ENCODE results near the gene NCLN.
"Not testable (repeated sequence)": the region's sequence is repeated elsewhere in the genome, so short reads cannot be mapped to it uniquely, and the experiment has no call there.

NCLN gene

DNA sequence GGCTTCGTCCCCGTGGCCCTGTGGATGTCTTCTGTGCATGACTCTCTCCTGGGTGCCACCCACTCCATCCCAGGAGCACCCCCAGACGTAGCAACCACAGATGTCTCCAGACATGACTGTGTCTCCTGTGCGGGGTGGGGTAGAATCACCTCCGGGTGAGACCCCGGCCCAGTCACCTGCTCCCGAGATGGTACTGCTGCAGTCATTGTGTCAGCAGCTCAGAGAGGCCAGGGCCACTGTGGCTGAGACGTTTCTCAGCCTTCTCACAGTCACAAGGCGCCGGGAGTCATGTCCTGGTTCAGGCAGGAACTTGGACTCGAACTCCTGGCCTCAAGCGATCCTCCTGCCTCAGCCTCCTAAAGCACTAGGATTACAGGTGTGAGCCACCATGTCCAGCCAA, 16.6 kb downstream of the NCLN start:
- DNase-seq = no peak

DNA sequence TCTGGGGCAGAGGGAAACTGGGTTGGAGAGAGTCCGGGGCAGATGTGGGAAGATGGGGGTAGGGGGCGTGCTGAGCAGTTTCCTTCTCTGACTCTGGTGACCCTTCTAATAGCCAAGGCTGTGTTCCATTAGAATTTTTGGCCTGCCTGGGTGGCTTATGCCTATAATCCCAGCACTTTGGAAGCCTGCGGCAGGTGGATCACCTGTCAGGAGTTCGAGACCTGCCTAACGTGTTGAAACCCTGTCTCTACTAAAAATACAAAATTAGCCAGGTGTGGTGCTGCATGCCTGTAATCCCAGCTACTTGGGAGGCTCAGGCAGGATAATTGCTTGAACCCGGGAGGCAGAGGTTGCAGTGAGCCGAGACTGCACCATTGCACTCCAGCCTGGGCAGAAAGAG, 17.2 kb downstream of the NCLN start:
- not testable (repeated sequence) for DNase-seq

DNA sequence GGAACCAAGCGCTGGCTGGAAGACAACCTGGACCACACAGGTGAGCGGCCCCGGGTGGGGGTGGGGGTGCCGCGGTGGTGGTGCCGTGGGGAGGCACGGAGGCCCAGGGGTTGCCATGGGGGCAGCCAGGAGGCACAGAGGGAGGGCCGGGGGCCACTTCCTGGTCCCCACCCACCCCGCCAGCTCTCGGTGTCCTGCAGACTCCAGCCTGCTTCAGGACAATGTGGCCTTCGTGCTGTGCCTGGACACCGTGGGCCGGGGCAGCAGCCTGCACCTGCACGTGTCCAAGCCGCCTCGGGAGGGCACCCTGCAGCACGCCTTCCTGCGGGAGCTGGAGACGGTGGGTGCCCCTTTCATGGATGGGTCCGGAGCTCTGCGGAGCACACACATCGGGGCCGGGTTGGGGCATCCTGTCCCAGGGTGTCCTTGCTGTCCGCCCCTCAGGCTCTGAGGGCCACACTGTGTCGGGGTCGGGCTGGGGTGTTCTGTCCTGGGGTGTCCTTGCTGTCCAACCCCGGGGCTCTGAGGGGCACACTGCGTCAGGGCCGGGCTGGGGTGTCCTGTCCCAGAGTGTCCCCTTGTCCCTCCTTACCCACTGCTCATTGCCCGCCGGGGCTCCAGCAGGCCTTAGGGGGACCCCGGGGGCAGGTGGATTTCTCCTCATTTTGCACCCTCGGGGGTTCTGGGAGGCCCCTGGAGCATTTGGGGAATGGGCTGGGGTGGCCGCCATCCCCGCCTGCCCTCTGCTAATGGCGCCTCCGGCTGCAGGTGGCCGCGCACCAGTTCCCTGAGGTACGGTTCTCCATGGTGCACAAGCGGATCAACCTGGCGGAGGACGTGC, 18.3 kb downstream of the NCLN start:
- no peak for DNase-seq

DNA sequence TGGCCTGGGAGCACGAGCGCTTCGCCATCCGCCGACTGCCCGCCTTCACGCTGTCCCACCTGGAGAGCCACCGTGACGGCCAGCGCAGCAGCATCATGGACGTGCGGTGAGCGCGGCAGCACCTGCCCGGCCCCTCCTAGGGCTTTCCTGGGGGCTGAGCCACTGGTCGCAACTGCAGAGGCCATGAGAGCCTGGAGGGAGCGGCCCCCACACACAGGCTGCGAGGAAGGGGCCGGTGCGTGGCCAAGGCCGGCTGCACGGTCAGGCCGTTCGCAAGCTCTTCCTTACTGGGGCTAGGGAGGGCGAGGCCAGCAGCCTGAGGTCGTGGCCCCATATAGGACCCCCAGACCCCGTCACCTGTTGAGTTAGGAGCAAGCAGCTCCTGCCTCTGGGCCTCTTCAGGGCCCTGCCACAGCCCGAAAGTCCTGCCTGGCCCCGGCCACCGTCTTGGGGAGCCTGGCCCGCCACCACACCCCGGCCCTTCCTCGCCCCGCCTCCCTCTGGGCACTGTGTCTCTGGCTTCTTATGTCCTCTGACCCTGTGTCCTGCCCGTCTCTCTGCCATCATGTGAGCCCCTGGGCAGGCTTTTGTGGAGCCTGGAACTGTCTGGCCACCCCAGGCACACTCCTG, 19.0 kb downstream of the NCLN start:
- DNase-seq = no peak

DNA sequence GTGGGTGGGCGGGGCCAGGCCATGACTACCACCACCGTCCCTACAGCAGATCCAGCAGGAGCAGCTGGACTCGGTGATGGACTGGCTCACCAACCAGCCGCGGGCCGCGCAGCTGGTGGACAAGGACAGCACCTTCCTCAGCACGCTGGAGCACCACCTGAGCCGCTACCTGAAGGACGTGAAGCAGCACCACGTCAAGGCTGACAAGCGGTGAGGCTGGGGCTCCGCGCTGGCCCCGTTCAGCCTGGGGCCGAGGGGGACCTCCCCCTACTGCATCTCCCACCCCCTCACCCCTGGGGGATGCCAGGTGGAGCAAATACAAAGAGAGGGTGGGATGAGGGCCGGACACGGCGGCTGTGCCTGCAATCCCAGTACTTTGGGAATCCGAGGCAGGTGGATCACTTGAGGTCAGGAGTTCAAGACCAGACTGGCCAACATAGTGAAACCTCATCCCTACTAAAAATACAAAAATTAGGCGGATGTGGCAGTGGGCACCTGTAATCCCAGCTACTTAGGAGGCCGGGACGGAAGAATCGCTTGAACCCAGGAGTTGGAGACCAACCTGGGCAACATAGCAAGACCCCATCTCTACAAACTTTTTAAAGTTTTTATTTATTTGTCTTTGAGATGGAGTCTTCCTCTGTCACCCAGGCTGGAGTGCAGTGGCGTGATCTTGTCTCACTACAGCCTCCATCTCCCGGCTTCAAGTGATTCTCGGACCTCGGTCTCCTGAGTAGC, 20.7 kb downstream of the NCLN start:
- DNase-seq = no peak

DNA sequence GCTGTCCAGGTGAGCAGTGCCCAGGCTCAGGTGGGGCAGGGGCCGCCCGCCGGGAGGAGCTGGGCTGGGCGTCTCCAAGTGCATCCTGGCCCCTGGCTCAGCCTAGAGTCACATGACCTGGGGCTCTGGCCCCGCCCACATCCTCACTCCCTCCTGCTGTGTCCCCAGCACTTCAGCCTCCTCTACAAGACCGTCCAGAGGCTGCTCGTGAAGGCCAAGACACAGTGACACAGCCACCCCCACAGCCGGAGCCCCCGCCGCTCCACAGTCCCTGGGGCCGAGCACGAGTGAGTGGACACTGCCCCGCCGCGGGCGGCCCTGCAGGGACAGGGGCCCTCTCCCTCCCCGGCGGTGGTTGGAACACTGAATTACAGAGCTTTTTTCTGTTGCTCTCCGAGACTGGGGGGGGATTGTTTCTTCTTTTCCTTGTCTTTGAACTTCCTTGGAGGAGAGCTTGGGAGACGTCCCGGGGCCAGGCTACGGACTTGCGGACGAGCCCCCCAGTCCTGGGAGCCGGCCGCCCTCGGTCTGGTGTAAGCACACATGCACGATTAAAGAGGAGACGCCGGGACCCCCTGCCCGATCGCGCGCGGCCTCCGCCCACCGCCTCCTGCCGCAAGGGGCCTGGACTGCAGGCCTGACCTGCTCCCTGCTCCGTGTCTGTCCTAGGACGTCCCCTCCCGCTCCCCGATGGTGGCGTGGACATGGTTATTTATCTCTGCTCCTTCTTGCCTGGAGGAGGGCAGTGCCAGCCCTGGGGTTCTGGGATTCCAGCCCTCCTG, 21.9 kb downstream of the NCLN start:
- DNase-seq = no peak

DNA sequence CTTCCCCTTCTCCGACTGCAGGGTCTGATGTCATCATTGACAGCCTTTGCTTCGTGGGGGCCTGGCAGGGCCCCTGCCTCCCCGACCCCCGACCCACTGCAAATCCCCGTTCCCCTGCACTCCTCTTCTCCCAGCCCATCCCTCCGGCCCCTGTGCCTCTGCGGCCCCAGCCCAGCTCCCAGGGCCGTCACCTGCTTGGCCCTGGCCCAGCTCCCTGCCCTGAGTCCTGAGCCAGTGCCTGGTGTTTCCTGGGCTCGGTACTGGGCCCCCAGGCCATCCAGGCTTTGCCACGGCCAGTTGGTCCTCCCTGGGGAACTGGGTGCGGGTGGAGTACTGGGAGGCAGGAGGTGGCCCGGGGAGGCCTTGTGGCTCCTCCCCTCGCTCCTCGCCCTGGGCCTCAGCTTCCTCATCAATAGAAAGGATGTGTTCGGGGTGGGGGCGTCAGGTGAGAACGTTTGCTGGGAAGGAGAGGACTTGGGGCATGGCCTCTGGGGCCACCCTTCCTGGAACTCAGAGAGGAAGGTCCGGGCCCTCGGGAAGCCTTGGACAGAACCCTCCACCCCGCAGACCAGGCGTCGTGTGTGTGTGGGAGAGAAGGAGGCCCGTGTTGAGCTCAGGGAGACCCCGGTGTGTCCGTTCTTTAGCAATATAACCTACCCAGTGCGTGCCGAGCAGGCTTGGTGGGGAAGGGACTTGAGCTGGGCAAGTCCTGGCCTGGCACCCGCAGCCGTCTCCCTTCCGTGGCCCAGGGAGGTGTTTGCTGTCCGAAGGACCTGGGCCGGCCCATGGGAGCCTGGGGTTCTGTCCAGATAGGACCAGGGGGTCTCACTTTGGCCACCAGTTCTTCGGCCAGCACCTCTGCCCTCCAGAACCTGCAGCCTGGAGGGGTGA, 22.8 kb downstream of the NCLN start:
- DNase-seq = no peak

DNA sequence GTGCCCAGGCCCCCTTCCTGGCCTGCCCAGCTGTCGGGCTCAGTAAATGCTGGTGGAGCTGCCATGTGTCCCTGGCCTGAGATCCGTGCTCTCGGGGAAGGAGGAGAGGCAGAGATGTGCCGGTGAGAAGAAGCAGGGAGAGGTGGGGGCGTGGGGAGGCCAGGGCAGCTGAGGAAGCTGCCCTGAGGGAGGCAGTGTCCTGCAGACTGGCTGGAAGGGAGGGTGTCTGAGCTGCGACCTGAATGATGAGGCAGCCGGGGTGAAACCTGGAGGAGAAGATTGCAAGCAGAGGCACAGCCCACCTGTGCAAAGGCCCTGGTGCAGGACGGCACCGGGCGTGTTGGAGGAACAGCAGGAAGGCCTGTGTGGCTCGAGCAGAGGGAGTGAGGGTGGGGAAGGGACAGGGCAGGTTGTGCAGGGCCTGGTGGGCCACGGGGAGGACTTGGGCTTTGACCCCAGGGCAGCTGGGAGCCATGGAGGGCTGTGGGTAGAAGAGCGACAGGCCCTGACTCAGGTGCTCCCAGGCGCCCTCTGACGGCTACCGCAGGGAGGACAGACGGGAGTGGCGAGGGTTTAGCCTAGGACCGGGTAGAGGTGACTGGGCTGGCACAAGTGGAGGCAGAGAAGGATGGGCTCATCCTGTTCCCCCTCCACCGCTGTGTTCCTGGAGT, 24.8 kb downstream of the NCLN start:
- peak; percentile 59 for DNase-seq

DNA sequence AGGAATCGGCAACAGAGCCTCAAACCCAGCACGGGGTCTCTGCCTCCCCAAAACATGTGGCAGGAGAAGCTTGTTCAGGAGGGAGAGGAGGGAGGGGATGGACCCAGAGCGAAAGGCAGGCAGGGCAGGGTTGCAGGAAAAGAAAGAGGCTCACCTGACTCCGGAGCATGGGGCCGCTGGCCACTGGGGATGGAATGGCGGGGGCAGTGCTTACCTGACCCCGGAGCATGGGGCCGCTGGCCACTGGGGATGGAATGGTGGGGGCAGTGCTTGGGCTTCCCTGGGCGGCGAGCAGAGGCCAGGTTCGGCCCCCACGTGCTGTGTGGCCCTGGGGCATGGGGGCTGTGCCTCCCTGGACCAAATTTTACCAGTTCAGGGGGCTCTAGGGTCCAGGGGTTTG, 25.5 kb downstream of the NCLN start:
- DNase-seq = no peak

DNA sequence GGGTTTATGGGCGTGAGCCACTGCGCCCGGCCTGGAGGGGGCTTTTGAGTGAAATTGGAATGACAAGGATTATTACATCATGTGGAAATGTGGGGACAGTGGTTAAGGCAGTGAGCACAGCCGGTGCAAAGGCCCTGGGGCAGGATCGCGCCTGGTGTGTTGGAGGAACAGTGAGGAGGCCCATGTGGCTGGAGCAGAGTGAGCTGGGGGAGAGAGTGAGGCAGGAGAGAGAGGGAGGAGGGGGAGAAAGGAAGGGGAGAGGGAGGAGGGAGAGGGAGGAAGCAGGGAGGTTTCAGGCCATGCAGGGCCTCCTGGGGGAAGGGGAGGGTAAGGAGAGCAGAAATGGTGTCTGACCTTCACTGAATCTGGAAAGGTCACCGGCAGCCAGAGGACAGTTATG, 27.4 kb downstream of the NCLN start:
- DNase-seq = no peak

DNA sequence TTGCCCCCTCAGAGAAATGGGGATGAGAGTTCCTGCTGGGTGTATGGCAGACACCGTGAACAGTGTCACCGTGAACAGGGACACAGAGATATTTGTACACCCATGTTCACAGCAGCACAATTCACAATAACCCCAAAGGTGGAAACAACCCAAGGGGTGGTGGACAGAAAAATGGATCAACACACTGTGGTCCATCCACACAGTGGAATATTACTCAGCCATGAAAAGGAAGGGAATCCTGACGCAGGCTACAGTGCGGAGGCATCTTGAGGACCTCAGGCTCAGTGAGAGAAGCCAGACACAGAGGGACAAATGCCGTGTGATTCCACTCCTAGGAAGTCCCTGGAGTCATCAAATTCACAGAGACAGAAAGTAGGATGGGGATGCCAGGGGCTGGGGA, 31.1 kb downstream of the NCLN start:
- no peak for DNase-seq

DNA sequence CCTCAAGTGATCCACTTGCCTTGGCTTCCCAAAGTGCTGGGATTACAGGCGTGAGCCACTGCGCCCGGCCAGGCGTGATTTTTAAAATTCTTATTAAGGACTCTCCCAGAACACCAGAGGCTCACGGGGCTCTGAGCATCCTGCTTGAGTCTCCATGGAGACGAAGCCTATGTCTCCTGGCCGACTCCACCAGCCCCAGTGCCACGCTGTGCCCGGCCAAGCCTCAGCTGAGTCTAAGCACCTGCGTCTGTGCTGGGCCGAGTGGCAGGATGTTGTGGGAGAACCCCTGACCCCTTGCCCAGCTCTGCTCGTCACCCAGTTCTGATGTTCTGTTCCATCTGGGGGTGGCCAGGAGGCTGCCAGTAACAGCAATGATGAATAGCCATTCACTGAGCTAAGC, 34.8 kb downstream of the NCLN start:
- no peak for DNase-seq

DNA sequence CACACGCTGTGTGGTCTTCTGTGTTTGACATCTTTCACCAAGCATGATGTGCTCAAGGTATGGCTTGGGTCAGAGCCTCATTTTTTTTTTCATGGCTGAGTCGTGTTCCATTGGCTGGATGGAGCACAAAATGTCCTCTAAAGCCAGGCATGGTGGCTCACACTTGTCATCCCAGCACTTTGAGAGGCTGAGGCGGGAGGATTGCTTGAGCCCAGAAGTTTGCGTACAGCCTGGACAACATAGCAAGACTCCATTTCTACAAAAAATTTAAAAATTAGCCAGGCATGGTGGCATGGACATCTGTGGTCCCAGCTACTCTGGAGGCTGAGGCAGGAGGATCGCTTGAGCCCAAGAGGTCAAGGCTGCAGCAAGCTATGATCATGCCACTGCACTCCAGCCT, 35.8 kb downstream of the NCLN start:
- not testable (repeated sequence) for DNase-seq

DNA sequence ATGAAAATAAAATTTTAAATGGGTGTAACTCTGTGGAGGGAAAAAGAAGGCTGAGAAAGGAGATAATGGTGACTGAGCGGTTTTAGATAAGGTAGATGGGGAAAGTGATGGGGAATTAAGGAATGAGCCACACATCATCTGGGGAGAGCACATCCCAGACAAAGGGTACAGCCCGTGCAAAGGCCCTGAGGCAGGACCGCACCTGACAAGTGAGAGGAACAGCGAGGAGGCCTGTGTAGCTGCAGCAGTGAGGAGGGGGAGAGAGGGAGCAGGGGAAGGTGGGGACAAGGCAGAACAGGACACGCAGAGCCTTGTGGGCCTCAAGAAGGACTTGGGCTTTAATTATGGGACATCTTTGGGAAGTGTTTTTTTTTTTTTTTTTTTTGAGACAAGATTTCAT, 37.0 kb downstream of the NCLN start:
- no peak for DNase-seq

DNA sequence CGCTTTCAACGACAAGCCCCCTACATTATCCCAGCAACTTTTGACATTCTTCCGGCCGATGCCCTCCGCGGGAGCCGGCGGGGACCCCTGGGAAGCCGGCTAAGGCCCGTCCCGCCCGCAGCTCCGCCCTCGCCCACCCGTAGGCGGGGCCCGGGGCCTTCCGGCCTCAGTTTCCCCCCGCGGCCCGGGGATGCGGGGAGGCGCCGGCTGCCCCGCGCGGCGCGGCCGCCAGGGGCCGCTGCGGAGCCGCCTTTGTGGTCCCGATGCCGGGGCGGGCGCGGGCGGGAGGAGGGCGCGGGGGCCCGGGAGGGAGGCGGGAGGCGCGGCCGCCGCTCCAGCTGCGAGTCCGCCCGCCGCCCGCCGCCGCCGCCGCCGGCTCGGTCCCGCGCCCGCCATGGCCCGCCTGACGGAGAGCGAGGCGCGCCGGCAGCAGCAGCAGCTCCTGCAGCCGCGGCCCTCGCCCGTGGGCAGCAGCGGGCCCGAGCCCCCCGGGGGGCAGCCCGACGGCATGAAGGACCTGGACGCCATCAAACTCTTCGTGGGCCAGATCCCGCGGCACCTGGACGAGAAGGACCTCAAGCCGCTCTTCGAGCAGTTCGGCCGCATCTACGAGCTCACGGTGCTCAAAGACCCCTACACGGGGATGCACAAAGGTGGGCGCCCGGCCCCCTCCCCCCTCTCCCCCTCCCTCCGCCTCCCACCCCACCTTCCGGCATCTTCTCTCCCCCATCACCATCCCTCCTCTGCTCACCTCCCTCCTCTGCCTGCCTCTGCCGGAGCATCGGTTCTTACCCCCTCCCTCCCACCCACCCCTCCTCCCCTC, 38.8 kb downstream of the NCLN start, which contains the start of gene CELF5:
CELF5 (plus strand) TSS at position 316 of the 823 bp plus-strand sequence; CDS start at position 395, 79 bp downstream.
- peak; percentile 30 for DNase-seq

DNA sequence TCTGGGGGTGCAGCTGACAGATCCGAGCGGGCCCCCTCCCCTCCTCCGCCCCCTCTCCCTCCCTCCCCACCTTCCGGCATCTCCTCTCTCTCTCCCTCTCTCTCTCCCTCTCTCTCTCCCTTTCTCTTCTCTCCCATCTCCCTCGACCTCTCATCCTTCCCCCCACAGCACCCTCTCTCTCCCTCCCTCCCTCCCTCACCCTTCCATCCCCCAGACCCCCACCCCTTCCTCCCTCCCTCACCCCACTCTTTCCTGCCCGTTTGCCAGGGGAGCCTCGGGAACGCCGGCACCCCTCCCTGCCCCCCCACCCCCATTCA, 39.4 kb downstream of the NCLN start:
- DNase-seq = no peak

DNA sequence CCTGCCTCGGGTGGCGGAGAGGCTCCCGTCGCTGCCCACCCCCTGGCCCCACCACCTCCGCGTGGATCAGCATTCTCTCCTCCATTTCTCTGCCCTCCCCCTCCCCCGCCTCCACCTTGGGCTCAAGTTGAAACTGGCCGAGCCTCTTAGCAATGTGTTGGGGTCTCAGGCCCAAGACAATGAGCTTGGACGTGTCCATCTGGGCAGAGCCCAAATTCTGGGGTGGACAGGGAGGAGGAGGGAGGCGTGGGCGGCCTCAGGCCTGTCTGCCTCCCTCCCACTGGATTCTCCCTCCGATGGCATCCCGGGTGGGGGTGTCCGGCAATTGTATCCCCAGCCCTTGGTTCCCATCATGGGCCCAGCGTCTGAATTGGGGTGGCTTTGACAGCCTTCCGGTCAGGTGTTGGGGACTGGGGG, 40.0 kb downstream of the NCLN start:
- peak; percentile 25 for DNase-seq

DNA sequence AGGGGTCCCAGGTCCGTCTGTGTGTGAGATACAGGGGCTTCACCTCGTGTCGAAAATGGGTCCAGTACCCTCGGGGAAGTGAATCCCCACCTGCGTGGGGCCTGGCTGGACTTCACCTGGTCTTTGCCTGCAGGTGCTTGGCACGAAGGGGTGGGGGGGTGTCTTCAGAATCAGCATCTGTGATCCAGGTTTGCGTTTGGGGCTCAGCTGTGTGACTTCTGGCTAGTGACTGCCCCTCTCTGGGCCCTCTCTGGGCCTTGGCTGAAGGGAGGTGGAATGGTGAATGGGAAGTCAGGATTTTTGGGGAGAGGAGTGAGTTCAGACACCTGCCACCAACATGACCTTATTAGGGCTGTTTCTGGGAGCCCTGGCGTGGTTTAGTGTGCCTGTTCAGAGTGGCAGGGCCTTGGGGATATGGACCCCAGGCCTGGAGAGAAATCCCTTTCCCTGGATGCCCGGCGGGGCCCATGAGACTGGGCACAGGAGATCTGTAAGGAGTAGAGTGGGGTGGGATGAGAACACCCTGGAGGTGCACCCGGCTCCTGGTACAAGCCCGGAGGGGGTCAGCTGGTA, 41.4 kb downstream of the NCLN start:
- DNase-seq = no peak

DNA sequence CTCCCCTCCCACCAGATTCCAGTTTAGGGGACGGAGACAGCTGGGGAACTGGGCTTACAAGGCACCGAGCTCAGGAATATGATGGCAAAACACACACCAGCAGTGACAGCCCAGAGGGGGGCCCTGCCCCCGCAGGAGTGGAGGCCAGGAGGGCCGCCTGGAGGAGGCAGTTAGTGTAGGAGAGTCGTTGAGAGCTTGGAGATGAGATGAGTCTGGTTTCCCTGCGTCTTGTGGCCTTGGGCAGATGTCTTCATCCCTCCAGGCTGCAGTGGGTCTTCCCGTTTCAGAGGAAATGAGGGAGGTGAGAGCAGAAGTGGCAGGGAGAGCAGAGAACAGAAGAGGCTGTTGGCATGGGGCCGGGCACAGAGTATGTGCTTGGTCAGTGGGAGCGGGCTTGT, 43.6 kb downstream of the NCLN start:
- DNase-seq = no peak

DNA sequence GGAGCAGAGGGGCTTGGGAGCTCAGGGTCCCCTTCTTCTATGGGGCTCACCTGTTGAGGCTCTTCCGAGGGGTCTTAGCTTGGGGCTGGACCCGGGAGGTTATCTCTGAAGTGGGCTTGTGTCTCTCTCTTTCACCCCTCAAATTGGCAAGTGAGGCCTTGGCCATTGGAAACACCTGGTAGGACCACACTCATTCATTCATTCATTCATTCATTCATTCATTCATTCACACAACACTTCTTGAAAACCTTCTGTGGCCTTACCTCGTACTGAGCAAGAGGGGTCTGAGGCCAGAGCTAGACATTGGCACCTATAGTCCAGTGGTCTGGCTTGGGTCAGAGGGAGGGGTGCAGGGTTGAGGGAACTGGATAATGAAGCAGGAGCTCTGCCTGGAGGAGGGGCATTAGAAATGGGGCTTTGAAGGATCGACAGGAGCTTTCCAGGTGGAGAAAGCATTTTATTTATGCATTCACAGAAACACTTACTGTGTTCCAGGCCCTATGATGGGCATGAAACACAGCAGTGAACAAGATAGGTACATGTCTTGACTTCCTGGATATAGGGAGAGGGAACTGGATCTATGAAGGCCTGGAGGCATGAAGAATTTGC, 44.3 kb downstream of the NCLN start:
- no peak for DNase-seq

Measured in retina (tissue), 1 donor.